ENCODE results near the gene LRRC49. TPM values are rescaled to one million over a fixed set of nuclear protein-coding genes. Genes with fewer than 3 reads are reported as not detected.
A peak's percentile ranks its signal among the peaks of the same experiment; 100 is the strongest.

Gene LRRC49
- total RNA-seq, 1 donor from 2014 or later = 18.0 TPM

DNA sequence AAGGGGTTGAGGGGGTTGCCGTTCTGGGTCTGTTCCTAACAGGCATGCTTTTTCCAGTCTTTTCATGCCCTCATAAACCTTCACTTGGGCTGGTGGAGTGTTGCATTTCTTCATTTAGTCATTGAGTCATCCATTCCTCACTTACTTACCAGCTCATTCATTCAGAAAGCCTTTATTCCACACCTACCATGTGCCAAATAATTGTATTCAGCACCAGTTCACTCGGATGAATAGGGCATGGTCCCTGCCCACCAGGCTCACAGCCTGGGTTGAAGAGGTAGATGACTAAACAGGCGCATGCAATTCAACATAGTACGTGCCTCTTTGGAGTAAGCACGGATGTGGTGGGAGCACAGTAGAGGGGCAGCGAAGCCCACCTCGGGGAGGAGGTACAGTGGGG lies 187.5 kb downstream of the LRRC49 start:
- DNase-seq (ENCODE audit: low read depth) = no peak
- H3K4me3 ChIP-seq (ENCODE audit: low read depth, low read length) = no peak overlapping the region
- TF ChIP-seq, protein P1, sequence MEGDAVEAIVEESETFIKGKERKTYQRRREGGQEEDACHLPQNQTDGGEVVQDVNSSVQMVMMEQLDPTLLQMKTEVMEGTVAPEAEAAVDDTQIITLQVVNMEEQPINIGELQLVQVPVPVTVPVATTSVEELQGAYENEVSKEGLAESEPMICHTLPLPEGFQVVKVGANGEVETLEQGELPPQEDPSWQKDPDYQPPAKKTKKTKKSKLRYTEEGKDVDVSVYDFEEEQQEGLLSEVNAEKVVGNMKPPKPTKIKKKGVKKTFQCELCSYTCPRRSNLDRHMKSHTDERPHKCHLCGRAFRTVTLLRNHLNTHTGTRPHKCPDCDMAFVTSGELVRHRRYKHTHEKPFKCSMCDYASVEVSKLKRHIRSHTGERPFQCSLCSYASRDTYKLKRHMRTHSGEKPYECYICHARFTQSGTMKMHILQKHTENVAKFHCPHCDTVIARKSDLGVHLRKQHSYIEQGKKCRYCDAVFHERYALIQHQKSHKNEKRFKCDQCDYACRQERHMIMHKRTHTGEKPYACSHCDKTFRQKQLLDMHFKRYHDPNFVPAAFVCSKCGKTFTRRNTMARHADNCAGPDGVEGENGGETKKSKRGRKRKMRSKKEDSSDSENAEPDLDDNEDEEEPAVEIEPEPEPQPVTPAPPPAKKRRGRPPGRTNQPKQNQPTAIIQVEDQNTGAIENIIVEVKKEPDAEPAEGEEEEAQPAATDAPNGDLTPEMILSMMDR (conservative IDR thresholded peaks at IDR 0.05; ENCODE audit: low read depth, low read length) = no peak

DNA sequence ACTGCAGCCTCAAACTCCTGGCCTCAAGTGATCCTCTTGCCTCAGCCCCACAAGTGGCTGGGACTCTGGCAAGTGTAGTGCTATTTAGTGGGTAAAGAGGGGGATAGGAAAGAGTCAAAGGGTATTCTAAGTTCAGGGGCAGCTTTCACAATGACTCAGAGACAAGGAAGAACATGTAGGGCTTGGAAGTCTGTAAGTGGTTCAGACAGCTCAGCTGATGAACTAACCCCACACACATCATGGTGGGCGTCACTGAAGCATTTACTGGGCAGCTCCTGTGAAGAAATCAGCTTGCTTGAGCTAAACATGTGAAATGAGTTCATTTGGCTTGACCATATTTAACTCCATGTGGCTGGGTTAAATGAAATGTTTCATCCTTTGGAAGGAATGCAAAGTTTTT lies 188.1 kb downstream of the LRRC49 start:
- TF ChIP-seq, protein P1 (conservative IDR thresholded peaks at IDR 0.05; ENCODE audit: low read depth, low read length) = no peak
- H3K4me3 ChIP-seq (ENCODE audit: low read depth, low read length) = no peak overlapping the region
- DNase-seq (ENCODE audit: low read depth) = peak; percentile 54

DNA sequence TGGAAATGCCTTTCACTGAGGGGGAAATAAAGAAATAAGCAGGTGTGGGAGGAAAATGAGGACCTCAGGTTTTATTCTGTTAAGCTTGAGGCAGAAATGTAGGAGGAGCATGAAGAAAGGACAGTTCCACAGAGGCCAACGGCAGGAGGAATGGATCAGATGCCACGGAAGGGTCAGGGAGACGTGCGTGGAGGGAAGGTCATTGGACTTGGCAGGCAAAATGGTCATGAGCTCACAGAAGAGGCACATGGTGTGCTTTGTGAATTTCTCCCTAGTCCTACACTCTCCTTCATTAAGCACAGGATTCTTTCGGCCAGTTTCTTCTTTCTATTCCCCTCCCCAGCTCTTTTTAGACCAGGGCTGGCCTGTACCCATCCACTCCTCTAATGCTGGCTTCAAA lies 190.2 kb downstream of the LRRC49 start:
- no peak overlapping the region for H3K4me3 ChIP-seq (ENCODE audit: low read depth, low read length)
- DNase-seq (ENCODE audit: low read depth) = no peak
- TF ChIP-seq, protein P1 (conservative IDR thresholded peaks at IDR 0.05; ENCODE audit: low read depth, low read length) = no peak

DNA sequence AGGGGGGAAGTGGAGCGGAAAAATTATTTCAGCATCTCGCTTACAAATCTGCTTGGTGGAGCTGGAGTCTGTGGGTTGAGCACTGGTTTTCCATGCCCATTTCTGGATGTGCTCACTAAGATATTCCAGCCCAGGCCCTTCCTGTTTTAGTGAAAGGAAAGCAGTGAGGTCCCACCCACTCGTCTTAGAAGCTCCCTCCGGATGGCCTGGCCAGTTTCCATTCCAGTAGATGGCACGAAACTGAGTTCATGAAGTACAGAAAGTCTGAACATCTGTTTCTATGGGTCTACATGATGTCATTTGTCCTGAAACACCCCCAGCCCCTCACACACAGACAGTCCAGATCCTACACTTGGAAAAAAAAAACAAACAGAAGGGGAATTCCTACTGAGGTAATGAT lies 190.7 kb downstream of the LRRC49 start:
- TF ChIP-seq, protein P1 (conservative IDR thresholded peaks at IDR 0.05; ENCODE audit: low read depth, low read length) = no peak
- no peak overlapping the region for H3K4me3 ChIP-seq (ENCODE audit: low read depth, low read length)
- no peak for DNase-seq (ENCODE audit: low read depth)

DNA sequence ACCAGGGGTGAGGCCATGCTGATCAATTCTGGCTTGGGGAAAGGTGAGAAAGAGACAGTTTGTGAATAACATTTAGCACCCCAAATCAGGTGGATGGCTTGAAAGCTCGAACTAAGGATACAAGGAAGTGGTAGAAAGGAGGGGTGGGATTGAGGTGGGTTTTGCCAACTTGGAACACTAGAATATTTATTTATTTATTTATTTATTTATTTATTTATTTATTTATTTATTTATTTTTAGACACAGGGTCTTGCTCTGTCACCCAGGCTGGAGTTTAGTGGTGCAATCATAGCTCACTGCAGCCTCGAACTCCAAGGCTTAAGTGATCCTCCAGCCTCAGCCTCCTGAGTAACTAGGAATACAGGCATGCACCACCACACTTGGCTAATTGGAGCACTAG lies 191.6 kb downstream of the LRRC49 start:
- no peak overlapping the region for H3K4me3 ChIP-seq (ENCODE audit: low read depth, low read length)
- DNase-seq (ENCODE audit: low read depth) = no peak
- TF ChIP-seq, protein P1 (conservative IDR thresholded peaks at IDR 0.05; ENCODE audit: low read depth, low read length) = no peak

DNA sequence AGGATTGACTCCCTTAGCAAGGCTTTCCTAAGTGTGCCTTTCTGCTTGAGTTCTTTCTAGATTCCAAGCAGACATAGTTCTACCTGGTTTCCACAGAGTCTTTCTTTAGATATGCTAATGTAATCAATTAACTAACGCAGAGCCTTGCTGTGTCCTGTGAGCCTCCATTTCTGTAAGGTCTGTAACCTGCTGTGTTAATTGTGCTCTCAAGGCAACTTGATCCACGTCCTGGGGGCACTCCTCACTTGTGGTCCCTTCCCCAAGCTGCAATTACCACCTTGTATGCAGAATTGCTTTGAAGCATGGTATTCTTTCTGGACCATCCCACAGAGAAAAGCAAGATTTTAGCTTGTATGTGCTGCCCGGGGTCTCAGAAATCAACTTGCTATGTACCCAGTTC lies 193.2 kb downstream of the LRRC49 start:
- DNase-seq (ENCODE audit: low read depth) = no peak
- H3K4me3 ChIP-seq (ENCODE audit: low read depth, low read length) = no peak overlapping the region
- TF ChIP-seq, protein P1 (conservative IDR thresholded peaks at IDR 0.05; ENCODE audit: low read depth, low read length) = no peak

DNA sequence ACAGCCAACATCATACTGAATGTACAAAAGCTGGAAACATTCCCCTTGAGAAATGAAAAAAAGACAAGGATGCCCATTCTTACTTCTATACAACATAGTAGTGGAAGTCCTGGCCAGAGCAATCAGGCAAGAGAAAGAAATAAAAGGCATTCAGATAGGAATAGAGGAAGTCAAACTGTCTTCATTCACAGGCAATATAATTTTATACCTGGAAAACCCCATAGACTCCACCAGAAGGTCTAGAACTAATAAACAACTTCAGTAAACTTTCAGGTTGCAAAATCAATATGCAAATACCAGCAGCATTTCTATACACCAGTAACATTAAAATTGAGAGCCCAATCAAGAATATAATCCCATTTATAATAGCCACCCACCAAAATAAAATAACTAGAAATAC lies 195.5 kb downstream of the LRRC49 start:
- no peak for DNase-seq (ENCODE audit: low read depth)
- no peak overlapping the region for H3K4me3 ChIP-seq (ENCODE audit: low read depth, low read length)
- TF ChIP-seq, protein P1 (conservative IDR thresholded peaks at IDR 0.05; ENCODE audit: low read depth, low read length) = no peak

Measured in epithelial cell of proximal tubule (primary cell).